HG02870 (cell line): ENCODE data around the gene RUNDC1.

Source experiments
- ATAC-seq: cut with Tn5 transposase; IDR thresholded peaks from one replicate; pipeline ENCODE4 v1.9.1; 2021; ENCODE audit warnings: mild to moderate bottlenecking, moderate library complexity; ENCODE audit not compliant: unreplicated experiment

Gene RUNDC1

DNA sequence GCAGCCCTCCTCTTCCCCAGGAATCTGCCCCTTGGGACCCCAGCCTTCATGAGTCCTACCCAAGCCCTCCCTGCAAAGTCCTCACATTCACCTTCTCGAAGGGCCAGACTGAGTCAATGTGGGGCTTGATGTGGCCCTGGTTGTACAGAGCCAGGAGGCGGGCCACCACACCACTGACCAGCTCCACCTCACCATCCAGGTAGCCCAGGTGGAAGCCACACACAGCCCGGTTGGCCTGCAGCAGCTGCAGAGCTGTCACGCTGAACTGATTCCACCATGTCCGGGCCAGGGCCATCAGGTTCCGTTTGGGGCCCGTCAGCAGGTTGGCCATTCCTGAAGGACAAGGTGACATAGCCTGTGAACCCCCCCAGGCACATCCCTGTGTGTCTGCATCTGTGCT lies 35.9 kb downstream of the RUNDC1 start:
- ATAC-seq, result no peak

DNA sequence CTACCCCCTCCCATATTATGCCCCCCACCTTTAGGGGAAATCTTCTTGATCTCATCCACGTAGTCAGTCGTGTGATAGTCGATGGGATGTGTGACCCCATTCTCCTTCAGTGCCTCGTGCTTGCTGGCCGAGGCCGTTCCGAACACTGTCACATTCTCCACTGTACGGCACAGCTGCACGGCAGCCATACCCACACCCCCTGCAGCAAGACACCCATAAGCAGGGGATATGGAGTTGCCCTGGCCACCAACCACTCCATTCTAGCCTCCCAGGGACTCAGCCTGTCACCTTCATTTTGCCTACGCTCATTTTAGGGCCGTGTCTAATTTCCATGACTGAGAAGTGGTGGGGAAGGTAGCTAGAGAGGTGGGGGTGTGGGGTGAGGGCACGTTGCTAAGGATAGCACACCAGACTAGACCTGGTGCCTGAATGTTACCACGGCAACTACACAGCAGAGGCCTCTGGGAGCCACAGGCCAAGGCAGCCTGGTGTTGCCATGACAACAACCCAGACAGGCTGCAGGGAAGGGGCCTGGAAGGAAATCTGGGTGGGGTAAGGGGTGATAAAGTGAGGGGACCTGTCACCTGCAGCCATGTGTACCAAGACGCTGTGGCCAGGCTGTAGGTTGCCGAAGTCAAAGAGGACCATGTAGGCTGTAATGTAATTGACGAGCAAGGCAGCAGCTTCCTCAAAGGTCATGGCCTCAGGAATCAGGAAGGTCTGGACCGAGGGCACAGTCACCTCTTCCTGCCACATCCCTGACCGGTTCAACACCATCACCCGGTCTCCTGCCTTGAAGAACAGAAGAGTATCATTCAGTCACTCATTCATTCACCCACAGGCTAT lies 37.9 kb downstream of the RUNDC1 start:
- no peak for ATAC-seq

DNA sequence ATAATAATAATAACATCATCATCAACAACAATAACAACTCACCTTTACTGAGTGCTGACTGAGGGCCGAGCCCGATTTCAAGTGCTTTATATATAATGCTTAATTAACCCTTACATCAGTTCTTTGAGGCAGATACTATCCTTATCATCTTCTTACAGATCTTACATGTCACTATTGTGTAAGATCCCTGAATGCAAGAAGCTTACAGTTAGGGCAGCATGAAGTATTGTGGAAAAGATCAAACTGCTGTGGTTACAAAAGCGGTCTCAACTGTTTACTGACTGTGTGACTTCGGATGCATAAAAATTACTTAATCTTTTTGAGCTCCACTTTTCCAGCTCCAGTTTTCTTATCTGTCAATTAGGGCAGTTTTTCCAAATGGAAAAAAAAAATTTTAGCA lies 38.6 kb downstream of the RUNDC1 start:
- ATAC-seq, result no peak

DNA sequence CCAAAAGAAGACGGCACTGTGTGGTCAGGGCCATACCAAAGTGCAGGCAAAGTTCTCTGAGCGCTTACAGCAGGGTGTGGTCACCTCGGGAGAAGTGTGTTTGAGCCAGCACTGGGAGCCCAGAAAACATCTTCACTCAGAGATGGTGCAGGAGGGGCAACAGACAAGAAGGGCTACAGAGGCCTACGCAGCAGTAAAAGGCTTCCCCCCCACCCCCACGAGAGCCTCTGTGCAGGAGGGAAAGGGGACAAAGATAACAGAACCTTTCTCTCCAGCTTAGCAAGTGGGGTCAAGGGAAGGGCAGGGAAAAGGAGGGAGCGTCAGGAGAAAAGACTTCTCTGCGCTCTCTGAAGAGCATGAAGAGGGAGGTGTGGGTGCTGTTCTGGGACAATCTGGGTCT lies 39.1 kb downstream of the RUNDC1 start:
- no peak for ATAC-seq

DNA sequence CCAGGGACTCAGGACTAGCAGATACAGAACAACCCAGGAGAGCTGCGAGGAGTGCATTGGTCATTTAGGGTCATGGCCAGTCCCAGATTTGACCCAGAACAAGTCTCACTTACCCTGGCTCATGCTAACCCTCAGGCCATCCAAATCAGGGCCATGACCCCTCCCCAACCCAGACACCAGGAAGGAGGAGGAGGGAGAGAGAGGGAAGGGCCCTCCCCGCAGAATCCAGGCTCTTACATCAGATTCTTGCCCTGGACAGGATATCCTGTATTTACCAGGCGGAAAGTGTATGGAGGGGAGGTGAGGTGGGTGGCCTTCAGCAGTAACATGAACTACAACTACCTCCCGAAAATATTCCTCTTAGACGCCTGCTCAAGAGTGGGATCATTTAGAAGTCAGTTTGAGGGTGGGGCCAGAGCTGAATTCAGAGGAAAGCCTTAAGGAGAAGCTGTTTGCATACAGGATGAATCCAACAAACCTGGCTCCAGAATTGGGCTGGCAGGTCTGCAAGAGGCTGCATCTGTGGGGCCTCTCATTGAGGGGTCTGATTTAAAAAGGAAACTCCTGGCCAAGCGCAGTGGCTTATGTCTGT lies 39.8 kb downstream of the RUNDC1 start:
- ATAC-seq, result no peak

DNA sequence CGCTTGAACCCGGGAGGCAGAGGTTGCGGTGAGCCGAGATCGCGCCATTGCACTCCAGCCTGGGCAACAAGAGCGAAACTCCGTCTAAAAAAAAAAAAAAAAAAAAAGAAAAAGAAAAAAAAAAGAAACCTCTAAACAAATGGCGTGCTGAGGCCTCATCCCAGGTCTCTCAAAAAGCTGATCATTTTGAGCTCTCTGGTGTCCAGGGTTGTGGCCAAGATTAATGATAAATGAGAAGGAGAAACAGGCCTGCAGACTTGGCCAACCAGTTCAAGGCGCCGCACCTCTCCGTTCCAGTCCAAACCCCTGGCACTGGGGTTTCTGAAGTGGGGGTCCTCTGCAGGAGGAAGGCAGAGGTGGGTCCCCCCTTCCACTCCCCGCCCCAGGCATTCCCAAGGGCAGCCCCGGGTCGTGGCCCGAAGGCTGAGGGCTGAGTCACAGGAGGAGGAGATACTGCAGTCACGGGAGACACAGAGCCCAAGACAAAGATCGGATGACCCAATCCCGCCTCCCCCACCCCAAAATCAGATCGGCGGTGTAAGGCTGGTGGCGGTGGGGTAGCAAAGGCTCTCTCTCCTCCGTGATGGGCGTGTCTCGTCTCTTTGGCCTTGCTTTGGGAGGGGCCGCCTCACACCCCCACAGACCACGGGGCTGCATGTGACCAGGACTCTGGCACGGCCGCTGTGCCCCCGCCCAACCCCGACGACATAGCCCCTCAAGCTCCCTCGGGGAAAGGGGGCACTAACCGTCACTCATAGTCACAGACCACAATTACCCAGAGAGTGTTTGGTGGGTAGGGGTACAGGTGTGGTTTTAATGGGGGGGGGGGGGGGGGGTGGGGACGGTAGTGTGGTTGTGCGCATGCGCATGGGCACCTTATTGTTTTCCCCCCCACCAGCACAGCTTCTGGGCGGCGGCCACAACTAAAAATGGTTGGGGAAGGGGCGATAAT lies 40.7 kb downstream of the RUNDC1 start:
- no peak for ATAC-seq

DNA sequence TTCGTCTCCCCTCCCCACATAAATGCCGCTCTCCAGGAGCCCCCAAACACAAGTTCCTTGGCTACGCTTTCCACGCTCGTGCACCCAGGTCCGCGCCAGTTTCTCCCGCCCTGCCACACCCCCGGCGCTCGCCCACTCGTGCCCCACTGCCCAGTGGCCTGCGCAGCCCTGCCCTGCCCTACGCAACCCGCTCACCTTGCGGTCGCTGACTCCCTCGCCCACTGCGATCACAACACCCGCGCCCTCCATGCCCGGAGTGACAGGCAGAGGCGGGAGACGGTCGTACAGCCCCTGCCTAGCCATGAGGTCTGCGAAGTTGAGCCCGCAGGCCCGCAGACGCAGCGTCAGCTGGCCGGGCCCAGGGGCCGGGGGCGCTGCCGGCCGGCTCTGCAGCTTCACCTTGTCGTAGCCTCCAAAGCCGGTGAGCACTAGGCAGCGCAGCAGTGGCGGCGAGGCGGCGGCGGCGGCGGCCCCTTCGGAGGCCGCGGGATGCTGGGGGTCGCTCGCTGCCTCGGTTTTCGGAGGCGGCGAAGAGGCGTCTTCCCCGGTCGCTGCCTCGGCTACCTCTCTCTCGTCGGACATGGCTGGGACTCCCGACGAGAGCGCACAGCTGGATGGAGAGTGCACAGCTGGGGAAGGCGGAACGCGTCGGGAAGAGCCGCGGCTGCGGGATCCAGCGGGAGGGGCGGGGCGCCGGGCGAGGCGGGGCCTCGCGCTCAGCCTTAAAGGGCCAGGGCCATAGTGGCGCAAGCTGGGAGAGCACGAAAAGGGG lies 41.6 kb downstream of the RUNDC1 start, which contains the start of gene VAT1:
VAT1 (minus strand) TSS at position 645 of the 772 bp plus-strand sequence; CDS start at position 582, 63 bp downstream.
- no peak for ATAC-seq

DNA sequence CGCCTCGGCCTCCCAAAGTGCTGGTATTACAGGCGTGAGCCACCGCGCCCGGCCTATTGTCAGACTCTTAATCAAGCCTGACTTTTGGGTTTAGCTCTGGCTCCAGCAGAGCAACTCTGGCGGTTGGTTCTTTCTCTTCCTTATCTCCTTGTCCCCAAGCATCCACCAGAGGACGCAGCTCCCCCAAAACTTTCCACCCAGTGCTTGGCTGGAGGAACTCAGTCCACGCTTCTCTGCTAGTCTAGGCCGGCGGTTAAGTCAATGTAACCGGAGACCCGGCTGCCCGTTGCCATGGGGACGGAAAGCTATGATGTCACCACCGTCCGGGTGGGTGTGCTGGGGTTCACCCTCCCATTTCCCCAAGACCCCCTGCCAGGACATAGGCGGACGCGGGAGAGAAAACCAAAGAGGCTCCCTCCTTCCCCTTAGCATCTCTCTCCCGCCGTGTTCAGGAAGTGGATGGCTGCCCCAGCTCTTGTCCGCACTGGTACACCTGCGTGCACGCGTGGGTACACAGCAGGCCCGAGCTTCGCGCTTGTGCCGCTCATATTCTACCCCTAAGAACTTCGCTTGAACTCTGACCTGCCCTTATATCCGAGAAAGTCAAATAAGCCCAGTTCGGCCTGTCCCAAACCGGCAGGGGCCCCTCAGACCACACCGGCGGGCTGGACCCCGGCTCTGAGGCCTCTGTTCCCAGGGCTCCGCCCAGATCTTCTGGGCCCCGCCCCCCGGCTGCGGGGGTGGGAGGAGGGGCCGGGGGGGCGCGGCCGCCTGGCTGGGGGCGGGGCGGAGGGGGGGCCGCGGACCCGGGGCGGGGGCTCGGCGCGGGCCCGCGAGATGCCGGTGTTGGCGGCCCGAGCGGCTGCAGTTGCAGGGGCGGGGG lies 44.3 kb downstream of the RUNDC1 start, which contains the start of gene RND2:
RND2 (plus strand) TSS at position 825 of the 883 bp plus-strand sequence. CDS start 117 bp downstream, outside the sequence.
- no peak for ATAC-seq

DNA sequence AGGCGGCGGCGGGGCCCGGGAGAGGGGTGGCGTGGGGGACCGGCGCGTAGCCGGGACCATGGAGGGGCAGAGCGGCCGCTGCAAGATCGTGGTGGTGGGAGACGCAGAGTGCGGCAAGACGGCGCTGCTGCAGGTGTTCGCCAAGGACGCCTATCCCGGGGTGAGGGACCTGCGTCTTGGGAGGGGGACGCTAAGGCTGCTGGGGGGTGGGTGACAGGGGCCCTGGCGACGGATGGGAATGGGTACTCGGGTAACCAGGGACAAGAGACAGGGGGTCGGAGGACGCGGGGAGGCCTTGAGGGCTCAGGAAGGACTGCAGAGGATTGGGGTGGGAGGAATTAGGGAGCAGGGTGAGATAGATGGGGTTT lies 44.9 kb downstream of the RUNDC1 start:
- ATAC-seq, result no peak

DNA sequence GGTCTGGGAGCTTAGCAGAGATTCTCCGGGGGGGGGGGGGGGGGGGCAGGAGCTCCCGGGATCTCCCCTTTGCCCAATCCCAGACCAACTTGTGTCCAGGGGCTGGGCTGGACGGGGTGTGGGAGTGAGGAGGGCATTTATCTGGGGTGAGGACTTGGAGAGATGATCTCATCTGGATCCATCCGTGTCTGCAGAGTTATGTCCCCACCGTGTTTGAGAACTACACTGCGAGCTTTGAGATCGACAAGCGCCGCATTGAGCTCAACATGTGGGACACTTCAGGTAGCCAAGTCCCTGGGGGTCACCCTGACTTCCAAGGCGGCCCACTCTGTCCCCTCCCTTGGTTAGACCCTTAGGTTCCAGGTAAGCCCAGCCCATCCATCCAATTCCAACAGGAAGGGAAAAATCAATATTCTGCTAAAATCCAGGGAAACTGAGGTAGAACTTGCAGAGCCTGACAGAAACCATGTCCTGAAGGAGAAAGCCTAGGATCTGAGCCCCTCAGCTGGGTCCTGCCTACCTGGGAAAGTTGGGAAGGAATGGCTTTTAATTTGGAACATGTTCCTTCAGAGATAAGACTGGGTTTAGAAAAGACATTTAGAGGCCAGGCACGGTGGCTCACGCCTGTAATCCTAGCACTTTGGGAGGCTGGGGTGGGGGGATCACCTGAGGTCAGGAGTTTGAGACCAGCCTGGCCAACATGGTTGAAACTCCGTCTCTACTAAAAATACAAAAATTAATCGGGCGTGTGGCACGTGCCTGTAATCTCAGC lies 45.6 kb downstream of the RUNDC1 start:
- no peak for ATAC-seq

DNA sequence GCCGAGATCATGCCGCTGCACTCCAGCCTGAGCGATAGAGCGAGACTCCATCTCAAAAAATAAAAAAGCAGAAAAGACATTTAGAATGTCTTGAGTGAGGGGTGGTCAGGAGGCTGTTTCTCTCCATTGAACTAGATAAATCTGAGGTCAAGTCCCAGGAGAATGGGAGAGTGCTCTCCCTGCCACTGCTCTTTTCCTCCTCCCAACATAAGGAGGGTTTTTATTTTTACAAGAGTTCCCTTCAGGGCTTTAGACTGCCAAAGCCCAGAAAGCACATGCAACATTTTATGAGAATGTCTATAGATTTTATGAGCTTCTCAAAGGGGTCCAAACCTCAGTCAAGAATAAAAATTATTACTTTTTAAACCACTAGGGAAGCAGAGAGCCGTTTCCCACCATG lies 46.2 kb downstream of the RUNDC1 start:
- ATAC-seq, result no peak

DNA sequence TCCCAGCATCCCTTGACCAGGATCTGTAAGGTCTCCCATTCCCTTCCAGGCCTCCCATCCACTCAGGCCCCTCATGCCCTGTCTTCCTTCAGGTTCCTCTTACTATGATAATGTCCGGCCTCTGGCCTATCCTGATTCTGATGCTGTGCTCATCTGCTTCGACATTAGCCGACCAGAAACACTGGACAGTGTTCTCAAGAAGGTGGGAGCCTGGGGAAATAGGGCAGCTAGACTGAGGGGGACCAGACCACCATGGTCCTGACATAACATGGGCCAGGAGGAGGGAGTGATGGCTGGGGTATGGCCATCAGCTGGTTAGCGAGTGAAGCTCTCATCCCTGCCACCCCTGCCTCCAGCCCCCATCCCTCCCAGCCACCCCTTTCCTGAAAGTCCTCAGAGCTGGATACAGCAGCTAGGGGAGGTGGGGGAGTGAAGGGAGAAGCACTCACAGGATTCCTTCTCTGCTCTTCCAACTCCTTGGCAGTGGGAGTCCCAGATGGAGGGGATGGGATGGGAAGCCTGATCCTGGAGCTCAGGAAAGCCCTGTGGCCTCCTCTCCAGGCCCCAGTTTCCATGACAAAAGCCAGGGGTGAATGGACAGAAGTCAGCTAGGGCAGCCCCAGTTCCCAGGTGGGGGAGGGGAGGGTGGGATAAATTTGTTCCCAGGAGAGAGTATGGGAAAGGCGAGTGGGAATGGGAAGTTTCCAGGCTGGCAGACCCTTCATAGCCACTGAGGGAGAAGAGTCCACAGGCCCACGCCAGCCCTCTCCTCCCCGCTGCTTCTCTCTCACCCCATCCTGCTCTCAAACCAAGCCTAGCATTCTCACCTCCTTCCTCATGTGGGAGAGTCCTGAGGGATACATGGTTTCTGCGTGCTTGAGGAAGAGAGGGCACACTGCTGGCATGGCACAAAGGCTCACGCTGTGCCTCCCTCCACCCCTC lies 47.0 kb downstream of the RUNDC1 start:
- ATAC-seq, result no peak

DNA sequence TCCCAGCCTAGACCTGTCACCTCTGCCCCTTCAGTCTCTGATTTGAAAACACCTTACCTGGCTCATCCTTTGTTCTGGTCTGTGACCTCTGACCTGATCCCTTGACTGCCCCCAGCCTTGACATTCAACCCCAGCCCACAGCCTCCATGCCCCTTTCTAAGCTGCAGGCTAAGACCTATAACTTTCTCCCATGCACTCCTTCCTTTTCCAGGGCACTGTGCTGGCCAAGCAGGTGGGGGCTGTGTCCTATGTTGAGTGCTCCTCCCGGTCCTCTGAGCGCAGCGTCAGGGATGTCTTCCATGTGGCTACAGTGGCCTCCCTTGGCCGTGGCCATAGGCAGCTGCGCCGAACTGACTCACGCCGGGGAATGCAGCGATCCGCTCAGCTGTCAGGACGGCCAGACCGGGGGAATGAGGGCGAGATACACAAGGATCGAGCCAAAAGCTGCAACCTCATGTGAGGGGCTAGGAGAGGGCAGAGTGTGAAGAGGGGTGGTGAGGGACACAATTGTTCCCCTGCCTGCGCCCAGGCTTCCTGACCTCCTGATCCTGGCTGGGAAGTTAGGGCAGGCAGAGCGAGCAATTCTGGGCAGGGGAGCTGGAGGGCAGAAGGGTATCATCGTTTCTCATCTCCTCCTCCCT lies 48.0 kb downstream of the RUNDC1 start:
- ATAC-seq, result no peak

DNA sequence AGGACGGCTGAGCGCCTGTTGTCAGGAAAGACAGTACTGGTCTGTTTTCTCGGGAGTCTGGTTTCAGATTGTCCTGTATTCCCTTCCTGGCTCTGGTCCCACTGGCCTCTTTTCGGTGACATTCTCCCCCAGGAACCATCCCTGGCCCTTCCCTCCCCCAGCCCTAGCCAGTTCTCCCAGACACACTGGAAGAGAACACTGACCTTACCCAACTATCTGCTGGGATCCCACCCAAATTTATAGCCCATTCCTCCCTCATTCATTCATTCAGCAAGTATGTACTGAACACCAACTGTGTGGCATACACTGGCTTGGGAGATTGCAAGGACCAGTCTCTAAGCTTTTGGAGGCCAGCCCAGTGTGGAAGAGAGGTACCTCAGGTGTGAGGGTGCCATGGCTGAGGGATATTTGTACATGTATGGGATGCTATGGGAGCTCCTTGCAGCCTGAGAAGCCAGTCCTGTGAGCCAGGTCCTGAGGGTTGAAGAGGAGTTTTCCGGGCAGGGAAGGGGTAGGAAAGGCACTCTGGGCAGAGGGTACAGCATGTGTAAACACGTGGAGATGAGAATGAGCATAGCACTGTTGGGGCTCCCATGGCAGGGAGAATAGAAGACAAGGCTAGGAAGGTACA lies 49.9 kb downstream of the RUNDC1 start:
- ATAC-seq, result no peak

DNA sequence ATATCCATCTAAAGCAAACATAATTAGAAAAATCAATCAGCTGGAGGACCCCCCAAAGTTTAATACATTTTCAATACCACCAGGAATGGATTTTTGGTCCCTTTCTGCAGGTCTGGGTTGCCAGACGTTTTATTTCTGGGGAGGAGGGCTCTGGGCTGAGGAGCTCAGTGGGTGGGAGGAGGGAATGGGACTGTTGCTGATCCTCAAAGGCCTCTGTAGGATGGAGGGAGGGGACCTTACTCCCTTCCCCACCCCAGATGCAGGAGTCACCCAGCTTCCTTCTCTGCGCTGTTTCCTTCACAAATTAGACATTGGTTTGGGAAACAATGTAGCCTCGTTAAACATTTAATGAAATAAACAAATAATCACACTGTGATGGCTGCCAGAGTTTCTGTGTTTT lies 51.3 kb downstream of the RUNDC1 start:
- ATAC-seq, result no peak

DNA sequence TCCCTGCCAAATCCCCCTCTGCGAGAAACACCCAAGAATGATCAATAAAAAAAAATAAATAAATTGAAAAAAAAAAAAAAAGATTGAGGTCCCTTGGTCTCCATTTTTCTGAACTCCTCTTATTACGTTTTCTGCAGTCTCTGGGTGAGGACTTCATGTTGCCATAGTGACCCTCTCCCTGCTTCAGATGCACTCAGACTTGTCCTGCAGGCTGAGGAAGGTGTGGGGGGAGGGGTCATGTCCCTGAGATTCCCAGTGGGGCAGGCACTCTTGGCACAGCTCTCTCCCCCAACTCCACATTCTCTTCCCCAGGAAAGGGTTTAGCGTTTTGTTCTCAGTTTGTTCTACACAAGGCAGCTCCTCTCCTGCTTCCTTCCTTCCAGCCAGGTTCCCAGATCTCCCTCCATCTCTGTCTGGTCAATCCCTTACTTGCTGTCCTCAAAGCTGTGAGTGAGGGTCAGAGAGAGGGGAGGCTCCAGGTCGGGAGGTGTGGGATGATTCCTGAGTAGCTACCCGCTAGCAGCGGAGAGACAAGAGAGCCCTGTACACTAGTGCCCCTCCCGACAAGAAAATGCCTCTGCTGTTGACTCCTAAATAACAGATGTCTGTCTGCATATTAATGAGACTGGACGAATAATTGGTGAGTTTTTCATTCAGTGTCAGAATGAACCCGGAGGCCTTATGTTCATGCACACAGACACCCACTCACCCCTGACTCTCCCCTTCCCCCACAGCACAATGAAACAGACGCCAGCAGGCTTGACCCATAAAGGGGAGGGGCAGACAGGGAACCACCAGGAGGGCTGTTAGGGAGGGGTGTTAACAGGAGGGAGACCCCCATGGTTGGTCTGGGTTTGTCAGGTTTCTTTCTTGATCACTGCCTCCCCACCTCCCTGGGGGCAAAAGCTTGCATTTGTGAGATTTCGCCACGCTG lies 53.9 kb downstream of the RUNDC1 start:
- no peak for ATAC-seq
